Activated CD4-positive, alpha-beta T cell treated with anti-CD3 and anti-CD28 coated beads, Interleukin-2, amount 10 ng/mL, durations not matched to agents 24 days and 14 days (primary cell): ENCODE results near the gene ZNF638. TPM values are rescaled to one million over a fixed set of nuclear protein-coding genes. Genes with fewer than 3 reads are reported as not detected.
"Not testable (repeated sequence)": the region's sequence is repeated elsewhere in the genome, so short reads cannot be mapped to it uniquely, and the experiment has no call there.

Experiments
- DNase-seq: peaks from one replicate; pipeline ENCODE4 v3.0.0; 2022
- H3K27ac Mint-ChIP-seq: one replicate; pipeline ENCODE4 v1.8.0; 2022; ENCODE audit warnings: mild to moderate bottlenecking, mixed read lengths
- H3K27me3 Mint-ChIP-seq: one replicate; pipeline ENCODE4 v1.8.0; 2022; ENCODE audit warnings: mixed read lengths
- H3K36me3 Mint-ChIP-seq: one replicate; pipeline ENCODE4 v1.8.0; 2022; ENCODE audit warnings: low read depth, mild to moderate bottlenecking, mixed read lengths
- H3K4me1 Mint-ChIP-seq: one replicate; pipeline ENCODE4 v1.8.0; 2021; ENCODE audit warnings: mixed read lengths
- H3K4me3 Mint-ChIP-seq: one replicate; pipeline ENCODE4 v1.8.0; 2022; ENCODE audit warnings: mild to moderate bottlenecking, moderate library complexity, mixed read lengths
- H3K9me3 Mint-ChIP-seq: one replicate; pipeline ENCODE4 v1.8.0; 2021; ENCODE audit warnings: mixed read lengths
- intact Hi-C: fragments of 100-400 bp; cut with micrococcal nuclease; formaldehyde crosslinking; loops from one replicate; pipeline ENCODE4 v1.15.1; 2023
- total RNA-seq: library from RNA; stranded (reverse); gene quantifications from 2 replicates; pipeline ENCODE4 v1.2.3, GENCODE V29; 2022

ZNF638 gene
- total RNA-seq, 1 donor from 2014 or later = 91.5 TPM

DNA sequence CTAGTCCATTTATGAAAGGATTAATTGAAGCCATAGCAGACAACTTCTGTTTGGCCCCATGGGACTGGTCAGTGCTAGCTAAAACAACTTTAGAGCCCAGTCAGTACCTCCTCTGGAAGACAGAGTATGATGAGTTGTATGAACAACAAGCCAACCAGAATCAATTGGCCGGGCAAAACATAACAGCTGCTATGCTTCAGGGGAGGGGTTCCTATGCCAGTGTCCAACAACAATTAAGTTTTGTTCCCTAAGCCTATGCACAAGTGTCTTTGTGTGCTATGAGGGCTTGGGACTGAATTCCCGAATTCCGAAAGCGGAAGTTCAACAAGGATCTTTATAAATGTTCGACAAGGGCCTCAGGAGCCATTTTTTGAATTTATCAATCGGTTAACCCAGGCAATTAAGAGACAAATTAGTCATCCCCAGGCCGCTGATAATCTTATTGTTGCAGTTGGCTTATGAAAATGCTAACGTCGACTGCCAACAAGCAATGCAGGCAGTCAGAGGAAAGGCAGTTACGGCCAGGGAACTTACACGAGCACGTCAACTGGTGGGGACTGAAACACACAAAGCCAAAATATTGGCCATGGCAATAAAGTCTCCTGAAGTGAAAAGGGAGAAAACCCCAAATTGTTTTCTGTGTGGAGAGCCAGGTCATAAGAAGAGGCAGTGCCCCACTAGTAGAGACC, 57.9 kb downstream of the ZNF638 start:
- Mint-ChIP-seq H3K36me3 (peaks cover 49% of the 10 kb centered on the region), H3K27me3 (no peaks in the 10 kb centered on the region), H3K27ac (no peak overlapping the region), H3K4me3 (no peak overlapping the region), H3K9me3 (no peaks in the 10 kb centered on the region), H3K4me1 (no peaks in the 10 kb centered on the region)
- intact Hi-C loops = no loop called here
- DNase-seq = no peak

DNA sequence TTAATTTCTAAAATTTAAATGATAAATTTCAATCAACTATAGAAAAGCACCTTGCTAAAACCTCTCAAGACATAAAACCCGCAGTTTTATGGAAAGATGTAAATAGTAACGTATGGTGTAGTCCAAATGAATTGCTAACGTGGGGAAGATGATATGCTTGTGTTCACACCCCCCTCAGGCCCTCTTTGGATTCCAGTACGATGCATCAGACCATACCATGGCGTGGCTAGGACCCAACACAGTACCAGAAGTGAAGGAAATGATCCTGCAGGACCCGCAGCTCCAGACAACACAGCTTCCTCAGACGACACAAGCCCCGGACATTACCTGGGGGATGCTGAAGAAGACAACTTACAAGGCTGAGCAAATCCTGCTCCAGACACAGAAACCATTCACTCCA, 61.6 kb downstream of the ZNF638 start:
- no peak overlapping the region for H3K27ac Mint-ChIP-seq
- no peaks in the 10 kb centered on the region for H3K27me3 Mint-ChIP-seq
- no peak for DNase-seq
- peaks cover 54% of the 10 kb centered on the region for H3K36me3 Mint-ChIP-seq
- H3K4me1 Mint-ChIP-seq = no peaks in the 10 kb centered on the region
- no peak overlapping the region for H3K4me3 Mint-ChIP-seq
- intact Hi-C loops = no loop called here
- H3K9me3 Mint-ChIP-seq = no peaks in the 10 kb centered on the region

DNA sequence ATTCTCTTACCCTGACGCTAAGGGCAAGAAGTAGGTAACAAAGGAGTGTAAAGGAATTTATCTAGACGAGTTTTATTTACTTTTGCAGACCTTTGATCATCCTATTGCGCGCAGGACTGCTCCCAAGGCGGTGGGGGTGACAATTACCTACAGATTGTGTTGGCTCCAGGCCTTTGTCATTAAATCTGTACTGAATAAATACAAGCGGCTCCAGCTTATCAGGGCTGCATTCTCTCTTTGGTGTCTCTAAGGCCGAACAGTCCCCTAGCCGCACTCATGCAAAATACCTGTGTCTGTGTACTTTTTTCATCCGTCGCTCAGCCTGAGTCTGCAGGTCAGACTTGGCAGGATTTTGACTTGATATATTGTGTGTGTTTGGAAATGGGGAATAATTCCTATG, 63.9 kb downstream of the ZNF638 start:
- H3K9me3 Mint-ChIP-seq = no peaks in the 10 kb centered on the region
- peaks cover 55% of the 10 kb centered on the region for H3K36me3 Mint-ChIP-seq
- H3K4me3 Mint-ChIP-seq = no peak overlapping the region
- no peaks in the 10 kb centered on the region for H3K4me1 Mint-ChIP-seq
- H3K27me3 Mint-ChIP-seq = no peaks in the 10 kb centered on the region
- intact Hi-C loops = no loop called here
- no peak overlapping the region for H3K27ac Mint-ChIP-seq
- no peak for DNase-seq

DNA sequence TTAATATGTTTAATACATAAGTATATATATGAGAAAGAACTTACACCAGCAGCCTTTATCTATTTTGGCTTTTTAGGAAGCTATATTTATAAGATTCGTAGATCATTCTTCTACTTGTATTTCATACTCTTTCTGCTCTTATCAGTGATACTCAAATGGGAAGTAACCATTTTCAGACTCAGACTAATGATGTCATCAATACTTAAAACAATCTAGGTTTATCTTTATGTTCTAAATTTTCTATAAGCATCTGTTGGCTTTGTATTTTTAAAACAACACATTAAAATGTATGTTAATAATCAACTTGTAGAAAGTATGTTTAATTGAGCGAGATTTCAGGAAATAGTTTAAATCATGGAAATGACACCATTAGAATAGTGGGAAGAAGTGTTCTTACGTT, 70.8 kb downstream of the ZNF638 start:
- no peaks in the 10 kb centered on the region for H3K9me3 Mint-ChIP-seq
- H3K36me3 Mint-ChIP-seq = peaks cover 52% of the 10 kb centered on the region
- no peaks in the 10 kb centered on the region for H3K4me1 Mint-ChIP-seq
- DNase-seq = no peak
- no peak overlapping the region for H3K4me3 Mint-ChIP-seq
- no peaks in the 10 kb centered on the region for H3K27me3 Mint-ChIP-seq
- intact Hi-C loops = no loop called here
- no peak overlapping the region for H3K27ac Mint-ChIP-seq

DNA sequence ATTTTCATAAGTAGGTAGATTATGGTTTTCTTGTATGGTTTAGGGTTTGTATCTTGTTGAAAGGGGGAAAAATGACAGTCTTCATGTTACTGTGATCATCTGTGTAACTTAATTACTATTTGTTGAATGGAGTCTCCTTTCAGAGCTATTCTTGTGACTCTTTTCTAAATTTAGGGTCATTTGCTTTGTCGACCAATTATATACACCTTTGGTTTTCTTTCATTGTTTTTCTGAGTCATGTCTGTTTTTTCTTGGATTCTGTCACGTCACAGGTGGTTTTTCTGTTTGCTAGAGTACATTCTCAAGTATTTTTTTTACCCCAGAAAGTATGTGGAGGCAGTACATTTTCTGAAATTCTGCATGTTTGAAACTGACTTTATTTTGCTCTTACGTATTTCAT, 78.0 kb downstream of the ZNF638 start:
- no peak overlapping the region for H3K4me3 Mint-ChIP-seq
- H3K27me3 Mint-ChIP-seq = no peaks in the 10 kb centered on the region
- peaks cover 45% of the 10 kb centered on the region for H3K36me3 Mint-ChIP-seq
- H3K9me3 Mint-ChIP-seq = peaks cover 7% of the 10 kb centered on the region
- H3K27ac Mint-ChIP-seq = no peak overlapping the region
- H3K4me1 Mint-ChIP-seq = no peaks in the 10 kb centered on the region
- no peak for DNase-seq
- intact Hi-C loops = no loop called here

DNA sequence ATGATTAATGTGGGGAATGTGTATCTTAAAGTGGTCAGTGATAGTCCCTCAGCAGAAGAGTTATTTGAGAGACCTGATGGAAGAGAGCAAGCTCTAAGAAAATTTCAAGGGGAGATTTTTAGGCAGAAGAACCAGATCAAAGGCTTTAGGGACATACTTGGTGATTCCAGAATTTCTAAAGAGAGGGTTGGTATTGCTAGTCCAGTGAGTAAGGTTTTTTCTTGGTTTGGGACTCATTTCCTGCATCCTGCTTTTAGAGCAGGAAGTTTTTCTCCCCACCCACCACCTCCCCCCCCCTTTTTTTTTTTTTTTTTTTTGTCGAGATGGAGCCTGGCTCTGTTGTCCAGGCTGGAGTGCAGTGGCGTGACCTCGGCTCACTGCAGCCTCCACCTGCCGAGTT, 79.1 kb downstream of the ZNF638 start:
- no peaks in the 10 kb centered on the region for H3K27me3 Mint-ChIP-seq
- H3K36me3 Mint-ChIP-seq = peaks cover 38% of the 10 kb centered on the region
- no peak for DNase-seq
- H3K27ac Mint-ChIP-seq = no peak overlapping the region
- no peak overlapping the region for H3K4me3 Mint-ChIP-seq
- intact Hi-C loops = no loop called here
- H3K9me3 Mint-ChIP-seq = peaks cover 7% of the 10 kb centered on the region
- H3K4me1 Mint-ChIP-seq = no peaks in the 10 kb centered on the region

DNA sequence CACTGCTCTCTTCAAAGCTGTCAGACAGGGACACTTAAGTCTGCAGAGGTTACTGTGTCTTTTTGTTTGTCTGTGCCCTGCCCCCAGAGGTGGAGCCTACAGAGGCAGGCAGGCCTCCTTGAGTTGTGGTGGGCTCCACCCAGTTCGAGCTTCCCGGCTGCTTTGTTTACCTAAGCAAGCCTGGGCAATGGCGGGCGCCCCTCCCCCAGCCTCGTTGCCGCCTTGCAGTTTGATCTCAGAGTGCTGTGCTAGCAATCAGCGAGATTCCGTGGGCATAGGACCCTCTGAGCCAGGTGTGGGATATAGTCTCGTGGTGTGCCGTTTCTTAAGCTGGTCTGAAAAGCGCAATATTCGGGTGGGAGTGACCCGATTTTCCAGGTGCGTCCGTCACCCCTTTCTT, 85.3 kb downstream of the ZNF638 start:
- H3K36me3 Mint-ChIP-seq, H3K27ac Mint-ChIP-seq, H3K27me3 Mint-ChIP-seq, H3K4me1 Mint-ChIP-seq, H3K9me3 Mint-ChIP-seq, intact Hi-C loops: not testable (repeated sequence)
- H3K4me3 Mint-ChIP-seq = peak overlapping the region; percentile 83
- DNase-seq = peak; percentile 79

DNA sequence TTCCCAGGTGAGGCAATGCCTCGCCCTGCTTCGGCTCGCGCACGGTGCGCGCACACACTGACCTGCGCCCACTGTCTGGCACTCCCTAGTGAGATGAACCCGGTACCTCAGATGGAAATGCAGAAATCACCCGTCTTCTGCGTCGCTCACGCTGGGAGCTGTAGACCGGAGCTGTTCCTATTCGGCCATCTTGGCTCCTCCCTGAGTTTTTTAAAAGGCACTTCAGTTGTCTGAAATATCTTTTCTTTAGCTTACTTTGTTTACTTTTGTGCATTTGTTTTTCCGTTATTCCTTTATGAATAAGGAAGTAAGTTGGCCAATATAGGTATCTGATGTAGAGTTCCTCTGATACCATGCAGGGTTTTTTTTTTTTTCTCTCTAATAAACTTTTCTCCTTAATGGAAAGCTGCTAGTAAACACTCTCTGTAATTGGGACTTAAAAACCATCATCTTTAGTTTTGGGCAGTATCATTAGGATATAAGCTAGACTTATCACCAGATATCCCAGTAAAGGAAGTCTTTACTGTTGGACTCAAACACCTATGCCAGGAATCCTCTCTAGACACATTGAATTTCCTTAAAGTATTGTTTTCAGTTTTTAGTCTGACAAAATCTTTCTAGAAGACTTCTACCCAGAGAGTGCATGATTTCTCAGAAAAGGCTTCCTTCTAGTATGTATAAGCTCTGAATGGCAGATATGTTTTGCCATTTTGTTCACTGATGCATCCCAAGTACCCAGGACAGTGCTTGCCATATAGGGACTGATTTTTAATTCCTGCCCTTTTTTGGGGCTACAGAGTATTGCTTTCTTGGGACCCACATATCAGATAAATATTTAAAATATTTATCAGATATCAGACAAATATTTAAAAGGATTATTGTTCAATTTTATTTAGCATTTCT, 86.0 kb downstream of the ZNF638 start:
- Mint-ChIP-seq H3K36me3 (peaks cover 5% of the 10 kb centered on the region), H3K27ac (peak overlapping the region; percentile 78), H3K9me3 (no peaks in the 10 kb centered on the region), H3K27me3 (no peaks in the 10 kb centered on the region), H3K4me3 (peak overlapping the region; percentile 83), H3K4me1 (peaks cover 8% of the 10 kb centered on the region)
- no peak for DNase-seq
- intact Hi-C loops = no loop called here

DNA sequence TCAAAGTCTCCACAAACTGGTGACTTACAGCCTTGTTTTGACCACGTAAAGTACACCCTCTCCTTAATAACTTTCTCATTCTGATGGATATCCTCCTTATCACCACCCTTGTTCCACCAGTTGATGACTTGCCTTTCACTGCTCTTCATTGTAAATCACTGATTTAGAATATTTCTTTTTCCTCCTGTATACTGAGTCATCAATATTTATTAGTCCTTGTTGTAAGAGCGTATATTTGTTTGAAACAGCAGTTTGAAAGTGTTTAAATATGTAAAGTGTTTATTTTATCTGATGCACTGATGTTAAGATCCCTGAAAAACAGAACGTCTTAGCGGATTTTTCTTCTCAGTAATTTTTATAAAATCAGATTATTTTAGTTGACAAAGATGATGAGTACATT, 87.6 kb downstream of the ZNF638 start:
- H3K9me3 Mint-ChIP-seq = no peaks in the 10 kb centered on the region
- H3K27me3 Mint-ChIP-seq = no peaks in the 10 kb centered on the region
- H3K4me1 Mint-ChIP-seq = peaks cover 8% of the 10 kb centered on the region
- H3K36me3 Mint-ChIP-seq = peaks cover 20% of the 10 kb centered on the region
- intact Hi-C loops = no loop called here
- no peak overlapping the region for H3K4me3 Mint-ChIP-seq
- no peak for DNase-seq
- peak overlapping the region; percentile 47 for H3K27ac Mint-ChIP-seq

DNA sequence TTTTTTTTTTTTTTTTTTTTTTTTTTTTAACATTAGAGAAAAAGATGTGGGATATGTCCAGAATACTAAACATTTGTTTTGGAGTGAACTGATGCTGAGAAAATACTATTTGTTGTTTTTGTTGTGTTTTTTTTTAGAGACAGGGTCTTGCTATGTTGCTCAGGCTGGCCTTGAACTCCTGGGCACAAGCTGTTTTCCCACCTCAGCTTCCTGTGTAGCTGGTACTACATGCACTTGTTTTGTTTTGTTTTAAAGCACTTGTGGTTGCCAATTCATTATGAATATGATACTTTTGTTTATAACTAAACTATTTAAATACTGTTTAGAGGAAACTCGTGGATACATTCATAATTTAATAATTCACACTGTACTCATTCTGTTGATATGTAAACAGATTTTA, 88.4 kb downstream of the ZNF638 start:
- Mint-ChIP-seq H3K27ac (no peak overlapping the region), H3K4me3 (no peak overlapping the region), H3K27me3 (no peaks in the 10 kb centered on the region), H3K36me3 (peaks cover 24% of the 10 kb centered on the region), H3K9me3 (no peaks in the 10 kb centered on the region), H3K4me1 (peaks cover 8% of the 10 kb centered on the region)
- intact Hi-C loops = no loop called here
- no peak for DNase-seq

DNA sequence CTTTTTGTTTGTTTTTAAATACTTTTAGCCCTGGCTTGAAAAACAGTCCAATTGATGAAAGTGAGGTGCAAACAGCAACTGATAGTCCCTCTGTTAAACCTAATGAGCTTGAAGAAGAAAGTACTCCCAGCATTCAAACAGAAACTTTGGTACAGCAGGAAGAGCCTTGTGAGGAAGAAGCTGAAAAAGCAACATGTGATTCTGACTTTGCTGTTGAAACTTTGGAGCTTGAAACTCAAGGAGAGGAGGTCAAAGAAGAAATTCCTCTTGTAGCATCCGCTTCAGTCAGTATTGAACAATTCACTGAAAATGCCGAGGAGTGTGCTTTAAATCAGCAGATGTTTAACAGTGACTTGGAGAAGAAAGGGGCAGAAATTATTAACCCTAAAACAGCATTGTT, 91.2 kb downstream of the ZNF638 start:
- intact Hi-C loops = no loop called here
- no peak overlapping the region for H3K27ac Mint-ChIP-seq
- no peak overlapping the region for H3K4me3 Mint-ChIP-seq
- H3K36me3 Mint-ChIP-seq = peaks cover 34% of the 10 kb centered on the region
- DNase-seq = no peak
- no peaks in the 10 kb centered on the region for H3K27me3 Mint-ChIP-seq
- no peaks in the 10 kb centered on the region for H3K9me3 Mint-ChIP-seq
- peaks cover 2% of the 10 kb centered on the region for H3K4me1 Mint-ChIP-seq

DNA sequence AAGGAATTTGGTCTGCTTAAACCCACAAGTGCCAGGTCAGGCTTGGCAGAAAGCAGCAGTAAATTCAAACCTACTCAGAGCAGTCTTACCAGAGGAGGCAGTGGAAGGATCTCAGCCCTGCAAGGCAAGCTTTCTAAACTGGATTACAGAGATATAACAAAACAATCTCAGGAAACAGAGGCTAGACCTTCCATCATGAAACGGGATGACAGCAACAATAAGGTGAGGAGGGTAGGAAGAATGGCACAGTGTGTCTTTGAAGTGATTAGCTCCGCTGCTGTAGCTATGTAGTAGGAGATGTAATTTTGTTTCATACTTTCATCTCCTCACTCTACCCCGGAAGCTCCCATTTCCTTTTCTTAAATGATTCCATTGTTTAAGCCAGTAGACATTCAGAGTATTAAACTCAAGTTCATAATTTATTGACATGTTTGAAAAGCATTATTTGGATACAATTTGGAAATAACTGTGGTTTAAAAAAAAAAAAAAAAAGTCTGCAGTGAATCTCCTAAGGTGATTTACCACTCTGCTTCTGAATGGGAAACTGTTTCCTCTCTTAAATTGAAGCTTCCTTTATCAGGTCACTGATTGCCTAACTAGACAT, 92.3 kb downstream of the ZNF638 start:
- H3K9me3 Mint-ChIP-seq = no peaks in the 10 kb centered on the region
- H3K27me3 Mint-ChIP-seq = no peaks in the 10 kb centered on the region
- no peak overlapping the region for H3K27ac Mint-ChIP-seq
- H3K36me3 Mint-ChIP-seq = peaks cover 40% of the 10 kb centered on the region
- no peak overlapping the region for H3K4me3 Mint-ChIP-seq
- intact Hi-C loops = no loop called here
- DNase-seq = no peak
- peaks cover 2% of the 10 kb centered on the region for H3K4me1 Mint-ChIP-seq

DNA sequence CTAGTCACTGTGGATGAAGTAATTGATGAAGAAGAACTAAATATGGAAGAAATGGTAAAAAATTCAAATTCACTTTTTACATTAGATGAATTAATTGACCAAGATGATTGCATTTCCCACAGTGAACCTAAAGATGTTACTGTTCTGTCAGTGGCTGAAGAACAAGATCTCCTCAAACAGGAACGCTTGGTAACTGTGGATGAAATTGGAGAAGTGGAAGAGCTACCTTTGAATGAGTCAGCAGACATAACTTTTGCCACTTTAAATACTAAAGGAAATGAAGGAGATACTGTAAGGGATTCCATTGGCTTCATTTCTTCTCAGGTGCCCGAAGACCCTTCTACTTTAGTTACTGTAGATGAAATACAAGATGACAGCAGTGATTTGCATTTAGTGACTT, 95.1 kb downstream of the ZNF638 start:
- Mint-ChIP-seq H3K27me3 (no peaks in the 10 kb centered on the region), H3K27ac (no peak overlapping the region), H3K4me1 (no peaks in the 10 kb centered on the region), H3K9me3 (no peaks in the 10 kb centered on the region), H3K4me3 (no peak overlapping the region), H3K36me3 (peaks cover 52% of the 10 kb centered on the region)
- DNase-seq = no peak
- intact Hi-C loops = no loop called here
